Measurements from ENCODE around the gene GK. TPM values are rescaled to one million over a fixed set of nuclear protein-coding genes. Genes with fewer than 3 reads are reported as not detected.

GK gene
- total RNA-seq, 1 donor from 2014 or later = 46.3 TPM

- DNase-seq (no peak), ATAC-seq (no peak)
- intact Hi-C loops (cut with DNase I) = no loop called here
- TF ChIP-seq CTCF (IDR thresholded peaks at IDR 0.05) = no peak
- Histone ChIP-seq H3K36me3 (no peaks in the 10 kb centered on the region), H3K4me1 (no peaks in the 10 kb centered on the region), H3K9me3 (no peaks in the 10 kb centered on the region), H3K27me3 (ENCODE audit: low read depth) (no peaks in the 10 kb centered on the region), H3K27ac (no peak overlapping the region), H3K4me3 (no peak overlapping the region)
Observed at GRCh38 chrX:30779453-30780030, 126.3 kb downstream of the GK start.

Other genes with a start within 250 kb of the GK start
- gene TASL, start 75.7 kb upstream of the GK start, total RNA-seq = 8.0 TPM
- gene TAB3, start 235.8 kb downstream of the GK start, total RNA-seq = 23.3 TPM